Measurements from ENCODE around the gene LAMB1.
"Not testable (repeated sequence)": the region's sequence is repeated elsewhere in the genome, so short reads cannot be mapped to it uniquely, and the experiment has no call there.

LAMB1 gene

DNA sequence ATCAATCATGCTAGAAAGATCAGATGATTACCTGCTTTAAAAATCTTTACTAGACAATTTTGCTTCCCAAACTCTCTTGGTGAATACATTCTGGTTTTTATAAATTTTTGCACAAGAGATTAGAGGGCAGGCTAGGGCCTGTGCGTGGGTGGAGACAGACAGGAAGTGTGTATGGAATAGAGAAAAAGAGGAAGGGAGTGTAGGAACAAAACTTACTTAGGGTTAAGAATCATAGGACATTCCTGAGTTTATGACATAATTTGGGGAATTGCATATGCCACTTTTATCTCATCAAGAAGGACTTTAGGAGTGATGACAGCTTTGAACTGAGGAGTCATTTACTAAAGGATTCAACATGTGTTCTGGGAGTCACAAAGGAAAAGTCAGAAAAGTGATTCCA lies 31.3 kb downstream of the LAMB1 start:
- no peak for DNase-seq (ENCODE audit: low spot score)

DNA sequence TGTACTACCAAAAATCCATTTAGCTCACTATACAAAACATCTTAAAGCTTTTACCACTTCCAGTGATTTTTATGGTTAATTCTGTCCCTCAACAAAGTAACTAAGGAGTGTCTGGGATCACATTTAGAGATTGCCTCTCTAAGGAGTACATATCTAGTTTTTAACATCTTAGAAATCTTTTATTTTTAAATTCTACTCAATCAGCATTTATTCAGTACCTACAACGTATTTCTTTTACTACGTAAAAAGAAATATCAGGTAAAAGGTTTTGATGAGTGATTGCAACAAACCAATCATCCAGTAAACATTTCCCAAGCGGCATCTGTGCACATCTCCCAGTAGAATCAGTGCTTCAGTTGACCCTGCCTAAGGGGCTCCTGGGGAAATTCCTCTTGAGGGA lies 31.9 kb downstream of the LAMB1 start:
- DNase-seq (ENCODE audit: low spot score) = no peak

DNA sequence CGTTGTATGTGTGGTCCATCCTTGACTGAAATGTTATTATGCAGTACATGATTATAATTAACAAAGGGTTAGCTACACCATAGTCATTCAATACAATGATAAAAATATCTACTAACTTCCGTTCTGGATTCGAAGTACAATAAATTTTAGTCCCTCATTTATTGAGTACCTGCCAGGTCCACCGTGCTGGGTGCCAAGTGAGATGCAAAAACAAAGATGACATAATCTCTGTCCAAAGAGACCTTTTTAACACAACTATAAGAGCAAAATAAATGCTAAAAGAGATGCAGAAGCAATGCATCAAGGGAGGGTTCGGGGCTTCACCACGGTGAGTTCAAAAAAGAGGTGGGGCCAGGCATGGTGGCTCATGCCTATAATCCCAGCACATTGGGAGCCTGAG lies 33.1 kb downstream of the LAMB1 start:
- no peak for DNase-seq (ENCODE audit: low spot score)

- no peak for DNase-seq (ENCODE audit: low spot score)
Observed at GRCh38 chr7:107968449-107968848, 34.5 kb downstream of the LAMB1 start.

DNA sequence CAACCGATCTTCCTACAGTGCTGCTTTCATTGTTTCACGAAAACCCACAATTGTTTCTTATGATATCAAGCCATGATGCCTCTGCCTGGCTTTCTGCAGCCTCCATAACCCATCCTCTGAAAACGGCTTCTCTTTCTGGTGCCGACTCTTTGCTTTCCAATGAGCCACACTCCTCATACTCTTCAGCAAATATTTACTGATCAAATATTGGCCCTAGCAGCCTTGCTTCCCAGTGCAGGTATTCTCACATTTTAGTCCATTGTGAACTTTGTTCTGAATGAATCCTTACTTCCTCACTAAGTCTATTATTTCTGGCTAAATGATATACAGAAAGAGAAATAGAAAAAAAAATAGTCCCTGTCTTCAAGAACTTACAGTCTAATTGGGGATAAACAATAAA lies 35.5 kb downstream of the LAMB1 start:
- no peak for DNase-seq (ENCODE audit: low spot score)

DNA sequence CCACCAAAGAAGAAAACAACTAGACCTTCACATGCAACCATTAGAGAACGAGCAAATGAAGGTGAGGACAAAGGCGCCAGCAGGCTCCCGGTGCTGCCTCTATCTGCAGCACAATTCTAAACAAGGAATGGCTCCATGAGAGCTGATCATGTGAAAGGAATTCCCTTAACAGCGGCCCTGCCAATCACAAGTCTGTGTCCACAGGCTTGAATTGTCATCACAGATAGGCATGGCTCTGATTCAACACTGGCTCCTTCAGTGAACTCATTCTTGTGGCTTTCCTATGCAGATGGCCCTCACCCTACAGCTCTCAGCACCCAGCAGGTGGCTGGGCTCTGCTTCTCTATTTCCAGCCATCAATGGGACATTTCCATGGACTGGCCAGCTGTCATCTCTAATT lies 36.2 kb downstream of the LAMB1 start:
- DNase-seq (ENCODE audit: low spot score) = no peak

DNA sequence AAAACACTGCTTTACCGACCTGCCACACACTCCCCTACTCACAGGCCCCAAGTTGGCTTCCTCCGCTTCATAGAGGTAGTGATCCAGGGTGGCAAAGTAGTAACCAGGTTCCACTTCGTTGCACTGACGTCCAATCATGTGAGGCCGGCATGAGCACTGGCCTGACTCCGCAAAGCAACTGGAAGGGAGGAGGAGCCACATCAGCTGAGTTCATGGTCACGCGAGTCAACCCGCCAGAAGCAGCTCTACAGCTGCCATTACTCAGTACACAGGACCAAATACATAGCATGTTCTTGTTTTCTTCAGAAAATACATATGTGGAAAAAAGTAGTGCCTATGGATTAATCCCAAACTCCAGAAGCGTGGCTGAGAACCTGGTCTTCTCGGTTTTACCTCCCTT lies 38.5 kb downstream of the LAMB1 start:
- DNase-seq (ENCODE audit: low spot score) = no peak

DNA sequence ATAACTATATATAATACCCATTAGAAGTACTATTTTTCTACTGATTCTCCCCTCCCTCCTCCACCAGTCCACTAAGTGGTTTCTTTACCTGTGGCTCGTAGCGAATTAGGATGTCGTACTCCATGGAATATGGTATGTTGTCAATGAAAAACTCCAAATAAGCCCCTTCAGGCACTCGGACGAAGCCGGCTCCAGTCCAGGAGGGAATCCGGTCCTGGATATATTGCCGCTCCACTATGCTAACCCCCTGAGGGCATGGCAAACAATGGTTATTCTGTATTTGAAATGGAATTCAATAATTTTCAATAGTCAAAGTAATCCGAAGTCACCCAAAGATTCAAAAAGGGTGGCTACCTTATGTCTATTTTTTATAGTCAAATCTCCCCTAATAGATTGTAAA lies 40.1 kb downstream of the LAMB1 start:
- DNase-seq (ENCODE audit: low spot score) = no peak

- DNase-seq (ENCODE audit: low spot score) = no peak
Observed at GRCh38 chr7:107961405-107961804, 41.6 kb downstream of the LAMB1 start.

- no peak for DNase-seq (ENCODE audit: low spot score)
Observed at GRCh38 chr7:107960272-107960671, 42.7 kb downstream of the LAMB1 start.

DNA sequence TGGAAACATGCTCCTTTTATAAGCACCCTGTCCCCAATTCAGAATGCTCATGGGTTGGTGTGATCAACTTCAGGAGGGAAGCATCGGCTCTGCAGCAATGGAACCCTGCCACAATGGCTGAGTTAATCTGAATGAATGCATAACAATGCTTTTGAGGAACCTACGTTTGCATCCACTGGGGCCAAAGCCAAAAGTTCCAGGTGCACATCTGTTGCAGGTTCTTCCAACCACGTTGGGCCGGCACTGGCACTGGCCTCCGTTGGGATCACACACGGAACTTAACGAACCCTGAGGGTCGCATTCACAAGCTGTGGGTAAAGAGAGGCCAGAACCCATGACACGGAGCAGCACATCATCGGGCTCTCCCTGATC lies 43.4 kb downstream of the LAMB1 start:
- no peak for DNase-seq (ENCODE audit: low spot score)

DNA sequence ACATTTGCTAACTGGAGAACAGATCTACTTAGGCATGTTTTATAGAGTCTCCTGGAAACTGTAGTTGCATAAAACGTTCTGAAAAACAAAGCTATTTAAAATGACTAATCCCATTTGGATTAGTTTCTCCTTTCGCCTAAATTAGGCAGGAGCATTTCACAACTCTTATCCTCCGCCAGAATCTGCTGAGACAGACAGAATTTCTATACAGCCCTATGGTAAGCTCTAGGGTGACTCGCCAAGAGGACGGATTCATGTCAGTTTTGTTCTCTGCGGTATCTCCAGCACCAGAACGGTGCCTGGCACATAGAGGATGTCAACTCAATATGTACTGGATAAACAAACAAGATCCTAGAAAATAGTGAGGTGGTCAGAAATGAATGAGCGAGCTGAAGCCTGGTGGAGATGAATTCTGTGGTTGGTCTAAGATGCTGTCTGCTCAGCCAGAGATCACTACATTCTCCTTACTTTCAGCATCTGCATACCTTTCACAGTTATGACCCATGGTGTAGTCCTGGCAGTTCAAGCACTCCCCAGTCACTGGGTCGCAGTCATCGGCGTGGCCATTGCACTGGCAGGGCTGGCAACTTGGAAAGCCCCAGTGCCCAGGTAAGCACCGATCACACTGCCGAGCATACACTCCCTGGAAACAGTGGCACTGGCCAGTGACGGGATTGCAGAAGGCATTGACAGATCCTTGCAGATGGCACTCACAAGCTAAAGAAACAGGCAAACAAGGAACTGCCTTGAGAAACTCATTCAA lies 44.0 kb downstream of the LAMB1 start:
- DNase-seq (ENCODE audit: low spot score) = no peak

DNA sequence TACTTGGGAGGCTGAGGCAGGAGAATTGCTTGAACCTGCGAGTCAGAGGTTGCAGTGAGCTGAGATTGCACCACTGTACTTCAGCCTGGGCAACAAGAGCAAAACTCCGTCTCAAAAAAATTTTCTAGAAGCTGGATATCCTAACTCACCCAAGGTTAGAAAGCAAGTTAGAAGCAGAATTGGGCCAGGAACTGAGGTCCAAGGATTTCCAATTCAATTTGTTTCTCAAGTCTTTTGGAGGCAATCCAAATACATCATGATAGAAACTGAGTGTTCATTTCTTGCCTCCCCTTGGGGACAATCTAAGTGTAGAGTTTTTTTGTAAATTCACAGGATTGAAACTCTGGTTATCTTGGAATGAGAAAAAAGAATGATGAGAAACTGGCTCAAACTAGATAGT lies 45.5 kb downstream of the LAMB1 start:
- DNase-seq (ENCODE audit: low spot score) = no peak

DNA sequence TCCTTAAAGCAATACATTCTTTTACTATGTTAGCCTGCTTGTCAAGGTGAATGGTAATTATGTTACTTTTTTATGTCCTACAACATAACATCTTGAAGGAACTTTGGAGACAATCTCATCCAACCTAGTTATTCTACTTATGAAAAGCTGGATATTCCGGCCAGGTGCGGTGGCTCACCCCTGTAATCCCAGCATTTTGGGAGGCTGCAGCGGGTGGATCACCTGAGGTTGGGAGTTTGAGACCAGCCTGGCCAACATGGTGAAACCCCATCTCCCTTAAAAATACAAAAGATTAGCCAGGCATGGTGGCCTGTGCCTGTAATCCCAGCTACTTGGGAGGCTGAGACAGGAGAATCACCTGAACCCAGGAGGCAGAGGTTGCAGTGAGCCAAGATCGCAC lies 46.0 kb downstream of the LAMB1 start:
- not testable (repeated sequence) for DNase-seq (ENCODE audit: low spot score)

- DNase-seq (ENCODE audit: low spot score) = no peak
Observed at GRCh38 chr7:107955394-107955793, 47.6 kb downstream of the LAMB1 start.

- DNase-seq (ENCODE audit: low spot score) = no peak
Observed at GRCh38 chr7:107953924-107954303, 49.0 kb downstream of the LAMB1 start.

GRCh38 chr7:107953265-107953923 lies 49.6 kb downstream of the LAMB1 start:
- DNase-seq (ENCODE audit: low spot score) = no peak

- no peak for DNase-seq (ENCODE audit: low spot score)
Observed at GRCh38 chr7:107951896-107952295, 51.1 kb downstream of the LAMB1 start.

DNA sequence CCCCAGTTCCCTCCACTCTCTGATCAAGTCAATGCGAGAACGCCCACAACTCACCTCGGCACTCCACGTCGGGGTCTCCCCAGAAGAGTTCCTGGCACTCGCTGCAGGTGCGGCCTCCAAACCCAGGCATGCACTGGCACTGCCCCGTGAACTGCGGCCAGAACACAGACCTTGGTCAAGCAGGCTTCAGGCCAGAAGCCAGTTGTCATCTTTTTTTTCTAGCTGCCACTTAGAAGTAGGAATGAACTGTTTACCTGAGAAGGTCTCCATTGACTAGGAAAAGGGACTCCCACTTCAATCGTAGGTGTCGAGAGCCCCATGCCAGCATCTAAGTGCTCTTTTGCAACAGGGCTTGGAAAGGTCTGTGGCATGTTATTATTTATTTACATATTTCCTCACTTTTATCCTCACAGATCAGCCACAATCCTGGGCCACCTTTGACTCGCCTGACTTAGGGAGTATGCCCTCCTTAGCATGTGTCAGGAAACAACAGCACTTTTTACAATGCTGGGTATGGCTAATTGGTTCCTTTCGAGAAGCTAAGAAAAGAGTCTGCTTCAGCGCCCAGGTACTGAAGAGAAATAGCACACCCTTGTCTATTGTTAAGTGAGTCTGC lies 51.7 kb downstream of the LAMB1 start:
- no peak for DNase-seq (ENCODE audit: low spot score)

DNA sequence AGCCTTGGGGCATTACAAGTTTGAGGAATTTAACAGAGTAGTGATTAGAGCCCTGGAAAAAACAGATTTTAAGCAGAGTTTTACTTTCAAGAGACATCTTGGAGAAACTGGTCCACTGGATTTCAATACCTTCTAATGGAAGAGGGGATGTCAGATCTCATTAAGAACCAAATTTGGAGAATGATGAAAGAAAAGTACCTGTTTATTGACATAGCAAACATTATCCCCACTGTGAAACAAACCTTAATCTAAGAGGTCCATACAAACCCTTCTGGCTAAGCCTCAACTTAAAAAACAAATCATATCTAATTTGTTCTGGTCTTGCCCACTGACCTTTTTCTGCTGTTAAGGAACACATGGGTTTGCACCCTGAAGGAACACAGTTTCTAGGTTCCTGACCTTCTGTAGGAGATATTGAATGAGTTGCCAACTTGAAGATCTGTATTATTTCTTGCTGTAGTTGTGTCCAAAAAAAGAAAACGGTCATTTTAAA lies 53.5 kb downstream of the LAMB1 start:
- no peak for DNase-seq (ENCODE audit: low spot score)

DNA sequence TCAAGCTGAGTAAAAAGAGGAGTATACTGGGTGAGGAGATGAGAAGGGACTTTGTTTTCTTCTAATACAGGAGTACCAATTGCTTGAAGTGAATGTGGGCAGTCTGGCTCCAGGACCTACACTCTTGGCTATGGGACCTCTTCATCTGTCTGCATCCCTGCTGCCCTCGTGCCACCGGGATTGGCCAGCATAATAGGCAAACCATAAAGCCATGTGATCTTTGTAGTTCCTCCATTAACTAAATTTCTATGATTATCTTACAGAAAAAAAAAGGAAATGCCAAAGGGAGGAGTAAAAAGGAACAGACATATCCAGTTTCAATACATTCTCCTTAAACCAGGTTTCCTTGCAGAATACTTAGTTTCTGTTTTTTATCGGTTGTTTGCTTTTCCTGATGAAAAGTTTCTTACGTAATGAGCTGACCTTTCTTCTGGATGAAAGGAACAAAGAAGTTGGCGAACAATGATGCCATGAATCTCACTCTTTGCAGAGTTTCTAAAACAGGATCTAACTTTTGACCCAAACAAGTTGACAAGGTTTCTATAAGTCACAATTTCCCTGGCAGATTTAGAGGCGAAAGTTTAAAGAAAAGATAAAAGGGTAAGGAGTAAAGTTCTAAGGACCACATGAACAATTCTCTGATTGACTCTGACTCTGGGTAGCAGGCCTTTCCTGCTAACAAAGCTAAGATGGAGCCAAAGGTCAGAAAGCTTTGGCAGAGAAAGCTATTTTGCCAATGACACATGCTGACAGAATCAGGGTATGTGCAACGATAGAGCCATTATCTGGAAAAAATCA lies 54.1 kb downstream of the LAMB1 start:
- no peak for DNase-seq (ENCODE audit: low spot score)

- DNase-seq (ENCODE audit: low spot score) = no peak
Observed at GRCh38 chr7:107946881-107947280, 56.1 kb downstream of the LAMB1 start.

DNA sequence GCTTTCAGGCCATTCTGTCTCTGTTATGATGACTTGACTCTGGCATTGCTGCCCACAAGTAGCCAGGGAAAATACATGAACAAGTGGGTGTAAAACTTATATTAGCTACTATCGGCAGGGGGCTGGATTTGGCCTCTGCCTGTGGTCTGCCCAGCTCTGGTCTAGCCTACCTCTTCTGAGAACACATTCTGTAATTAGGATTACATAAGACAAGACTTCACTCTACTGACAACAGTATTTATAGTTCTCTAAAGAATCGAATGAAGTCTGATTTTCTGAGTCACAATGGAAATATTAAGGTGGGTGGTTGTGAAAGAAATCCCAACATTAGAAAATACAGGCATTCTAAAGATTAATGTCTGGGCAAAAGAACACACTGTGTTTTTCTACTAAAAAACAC lies 56.5 kb downstream of the LAMB1 start:
- DNase-seq (ENCODE audit: low spot score) = peak; percentile 35
